HepG2 (cell line): ENCODE data around the gene METTL26. TPM values are rescaled to one million over a fixed set of nuclear protein-coding genes. Genes with fewer than 3 reads are reported as not detected.

Experiments
- ATRX ChIP-seq: sonication (generic); formaldehyde crosslinking; IDR thresholded peaks from 2 replicates; pipeline ENCODE4 v1.4.0; 2020; ENCODE audit warnings: missing genetic modification reagents, borderline replicate concordance
- CBX1 ChIP-seq: IDR thresholded peaks from one replicate; pipeline ENCODE4 v1.6.1; 2016; ENCODE audit warnings: antibody characterized with exemption, low read depth
- CCAR2 ChIP-seq: fragments of 200-400 bp; formaldehyde crosslinking; optimal IDR thresholded peaks from 2 replicates; pipeline ENCODE3; 2018; ENCODE audit warnings: low read depth, mild to moderate bottlenecking, low read length, moderate library complexity
- FLYWCH1 ChIP-seq: sonication (generic); formaldehyde crosslinking; IDR thresholded peaks from 2 replicates; pipeline ENCODE4 v1.8.1; 2023; ENCODE audit warnings: mild to moderate bottlenecking, missing genetic modification reagents
- FOXA3 ChIP-seq: IDR thresholded peaks from 2 replicates; pipeline ENCODE4 v1.6.1; 2016; ENCODE audit warnings: missing genetic modification reagents, missing compliant biosample characterization
- POLR2AphosphoS2 ChIP-seq: IDR thresholded peaks from 2 replicates; pipeline ENCODE4 v1.6.1; 2011; ENCODE audit warnings: low read depth, low read length, improper control_type of control experiment
- RNF2 ChIP-seq: fragments of 450-650 bp; conservative IDR thresholded peaks from 2 replicates; pipeline ENCODE4 v1.6.1; 2016; ENCODE audit warnings: low read depth
- RORA ChIP-seq: sonication (generic); formaldehyde crosslinking; IDR thresholded peaks from 2 replicates; pipeline ENCODE4 v1.5.0; 2020; ENCODE audit warnings: mild to moderate bottlenecking, missing genetic modification reagents, moderate library complexity
- YEATS4 ChIP-seq: sonication (generic); formaldehyde crosslinking; IDR thresholded peaks from 2 replicates; pipeline ENCODE4 v1.4.0; 2020; ENCODE audit warnings: missing genetic modification reagents, borderline replicate concordance
- ZMYM4 ChIP-seq: sonication (generic); formaldehyde crosslinking; IDR thresholded peaks from 2 replicates; pipeline ENCODE4 v1.8.1; 2023; ENCODE audit warnings: mild to moderate bottlenecking, missing genetic modification reagents
- ZNF224 ChIP-seq: sonication (generic); formaldehyde crosslinking; IDR thresholded peaks from 2 replicates; pipeline ENCODE4 v1.5.0; 2020; ENCODE audit warnings: mild to moderate bottlenecking, missing genetic modification reagents
- ZNF263 ChIP-seq: sonication (generic); formaldehyde crosslinking; IDR thresholded peaks from 2 replicates; pipeline ENCODE4 v1.4.0; 2020; ENCODE audit warnings: missing genetic modification reagents
- ZNF607 ChIP-seq: sonication (generic); formaldehyde crosslinking; IDR thresholded peaks from 2 replicates; pipeline ENCODE4 v1.5.1; 2020; ENCODE audit warnings: missing genetic modification reagents, mild to moderate bottlenecking, borderline replicate concordance
- ZNF619 ChIP-seq: sonication (generic); formaldehyde crosslinking; IDR thresholded peaks from 2 replicates; pipeline ENCODE4 v1.4.0; 2020; ENCODE audit warnings: mild to moderate bottlenecking, missing genetic modification reagents
- ZNF724P ChIP-seq: sonication (generic); formaldehyde crosslinking; IDR thresholded peaks from 2 replicates; pipeline ENCODE4 v1.8.0; 2022; ENCODE audit warnings: missing genetic modification reagents, borderline replicate concordance
- ZSCAN29 ChIP-seq: sonication (generic); formaldehyde crosslinking; conservative IDR thresholded peaks from 2 replicates; pipeline ENCODE4 v1.4.0; 2020; ENCODE audit warnings: mild to moderate bottlenecking, missing genetic modification reagents
- ZSCAN31 ChIP-seq: sonication (generic); formaldehyde crosslinking; IDR thresholded peaks from 2 replicates; pipeline ENCODE4 v1.5.0; 2020; ENCODE audit warnings: low read depth, mild to moderate bottlenecking, missing genetic modification reagents
- polyA plus RNA-seq, 8 experiments: library from polyadenylated mRNA; depleted of rRNA in 3 of 8; stranded (reverse) in 7 of 8; unstranded in 1 of 8; fragments of >200 nt; fragmentation: Illumina TruSeq in 4 of 8; extraction: Trizol in 4 of 8; gene quantifications; 2 replicates each; pipeline versions ENCODE4 v1.2.1 to v1.2.3, GENCODE V29; 2011 to 2016; ENCODE audit warnings: low read depth in 4 of 8, missing spikeins in 1 of 8, mixed read lengths in 1 of 8; ENCODE audit not compliant: insufficient read depth in 1 of 8
- total RNA-seq, 5 experiments: library from RNA; depleted of rRNA; stranded (reverse); fragments of >200 nt; fragmentation: Illumina TruSeq; extraction: Trizol; gene quantifications; 2 replicates each; pipeline ENCODE4 v1.2.3, GENCODE V29; 2016; ENCODE audit warnings: low read depth in 1 of 5
- TF ChIP-seq, protein P1 (sequence below): sonication (generic); formaldehyde crosslinking; IDR thresholded peaks from 2 replicates; pipeline ENCODE4 v1.4.0; 2020; ENCODE audit warnings: mild to moderate bottlenecking, missing genetic modification reagents
- TF ChIP-seq, protein P2 (sequence below): sonication (generic); formaldehyde crosslinking; conservative IDR thresholded peaks from 2 replicates; pipeline ENCODE4 v1.4.0; 2020; ENCODE audit warnings: missing genetic modification reagents
- TF ChIP-seq, protein P3 (sequence below): sonication (generic); formaldehyde crosslinking; IDR thresholded peaks from 2 replicates; pipeline ENCODE4 v1.5.1; 2020; ENCODE audit warnings: mild to moderate bottlenecking, missing genetic modification reagents, moderate library complexity
- TF ChIP-seq, protein P4 (sequence below): sonication (generic); formaldehyde crosslinking; conservative IDR thresholded peaks from 2 replicates; pipeline ENCODE4 v1.5.0; 2020; ENCODE audit warnings: missing genetic modification reagents

METTL26 gene
- total and polyA plus RNA-seq, 2 of the 13 experiments (the other 11 are each of a cell fraction or from before 2014, with no cell fraction given) = 65.5 to 70.1 TPM

DNA sequence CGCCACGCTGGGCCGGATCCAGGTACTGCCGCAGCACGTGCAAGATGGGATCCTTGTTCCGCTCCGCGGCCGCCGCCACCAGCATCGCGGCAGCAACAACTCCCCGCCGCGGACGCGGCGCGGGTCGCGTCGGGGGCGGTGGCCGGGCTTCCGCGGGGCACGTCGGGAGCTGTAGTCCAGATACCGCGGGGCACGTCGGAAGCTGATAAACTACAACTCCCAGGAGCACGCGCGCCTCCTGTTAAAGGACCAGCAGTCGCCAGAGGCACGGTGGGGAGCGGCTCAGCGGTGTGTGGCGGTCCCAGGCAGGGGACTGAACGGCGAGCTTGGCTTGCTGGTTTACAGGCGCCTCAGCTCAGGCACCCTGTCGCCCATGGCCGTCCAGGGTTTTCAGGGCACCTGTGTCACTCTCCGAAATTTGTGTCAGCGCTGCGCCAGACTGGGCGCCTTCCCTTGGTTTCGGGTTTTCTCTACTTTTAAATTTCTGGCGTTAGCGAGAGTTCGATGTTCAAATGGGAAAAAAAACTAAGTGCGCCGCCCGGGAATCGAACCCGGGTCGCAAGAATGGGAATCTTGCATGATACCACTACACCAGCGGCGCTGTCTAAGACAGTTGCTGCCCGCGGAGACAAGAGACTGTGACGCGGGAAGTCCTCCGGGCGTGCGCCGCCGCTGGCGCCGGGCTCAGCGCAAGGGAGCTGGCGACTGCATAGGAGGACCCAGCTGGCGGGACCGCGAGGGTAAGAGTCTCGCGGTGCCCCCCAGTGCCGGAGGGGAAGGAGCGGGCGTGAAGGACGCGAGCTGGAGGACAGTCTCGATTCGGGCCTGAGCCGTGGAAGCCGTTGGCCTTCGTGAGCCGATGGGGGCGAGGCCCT, at the start of gene METTL26 (continued):
- TF ChIP-seq, protein P1, sequence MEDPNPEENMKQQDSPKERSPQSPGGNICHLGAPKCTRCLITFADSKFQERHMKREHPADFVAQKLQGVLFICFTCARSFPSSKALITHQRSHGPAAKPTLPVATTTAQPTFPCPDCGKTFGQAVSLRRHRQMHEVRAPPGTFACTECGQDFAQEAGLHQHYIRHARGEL (CRISPR knock-in tag) = peak; percentile 15; the same call in 1 of the 2 replicates
- no peak for TF ChIP-seq ATRX (CRISPR knock-in tag)
- TF ChIP-seq ZNF263 (CRISPR knock-in tag) = peak; percentile 19
- TF ChIP-seq YEATS4 (CRISPR knock-in tag) = peak; percentile 95
- TF ChIP-seq ZNF724P = peak; percentile 93
- TF ChIP-seq, protein P2, sequence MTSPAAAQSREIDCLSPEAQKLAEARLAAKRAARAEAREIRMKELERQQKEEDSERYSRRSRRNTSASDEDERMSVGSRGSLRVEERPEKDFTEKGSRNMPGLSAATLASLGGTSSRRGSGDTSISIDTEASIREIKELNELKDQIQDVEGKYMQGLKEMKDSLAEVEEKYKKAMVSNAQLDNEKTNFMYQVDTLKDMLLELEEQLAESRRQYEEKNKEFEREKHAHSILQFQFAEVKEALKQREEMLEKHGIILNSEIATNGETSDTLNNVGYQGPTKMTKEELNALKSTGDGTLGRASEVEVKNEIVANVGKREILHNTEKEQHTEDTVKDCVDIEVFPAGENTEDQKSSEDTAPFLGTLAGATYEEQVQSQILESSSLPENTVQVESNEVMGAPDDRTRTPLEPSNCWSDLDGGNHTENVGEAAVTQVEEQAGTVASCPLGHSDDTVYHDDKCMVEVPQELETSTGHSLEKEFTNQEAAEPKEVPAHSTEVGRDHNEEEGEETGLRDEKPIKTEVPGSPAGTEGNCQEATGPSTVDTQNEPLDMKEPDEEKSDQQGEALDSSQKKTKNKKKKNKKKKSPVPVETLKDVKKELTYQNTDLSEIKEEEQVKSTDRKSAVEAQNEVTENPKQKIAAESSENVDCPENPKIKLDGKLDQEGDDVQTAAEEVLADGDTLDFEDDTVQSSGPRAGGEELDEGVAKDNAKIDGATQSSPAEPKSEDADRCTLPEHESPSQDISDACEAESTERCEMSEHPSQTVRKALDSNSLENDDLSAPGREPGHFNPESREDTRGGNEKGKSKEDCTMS (CRISPR knock-in tag) = no peak
- no peak for TF ChIP-seq RORA (CRISPR knock-in tag)
- no peak for TF ChIP-seq CCAR2
- TF ChIP-seq, protein P3, sequence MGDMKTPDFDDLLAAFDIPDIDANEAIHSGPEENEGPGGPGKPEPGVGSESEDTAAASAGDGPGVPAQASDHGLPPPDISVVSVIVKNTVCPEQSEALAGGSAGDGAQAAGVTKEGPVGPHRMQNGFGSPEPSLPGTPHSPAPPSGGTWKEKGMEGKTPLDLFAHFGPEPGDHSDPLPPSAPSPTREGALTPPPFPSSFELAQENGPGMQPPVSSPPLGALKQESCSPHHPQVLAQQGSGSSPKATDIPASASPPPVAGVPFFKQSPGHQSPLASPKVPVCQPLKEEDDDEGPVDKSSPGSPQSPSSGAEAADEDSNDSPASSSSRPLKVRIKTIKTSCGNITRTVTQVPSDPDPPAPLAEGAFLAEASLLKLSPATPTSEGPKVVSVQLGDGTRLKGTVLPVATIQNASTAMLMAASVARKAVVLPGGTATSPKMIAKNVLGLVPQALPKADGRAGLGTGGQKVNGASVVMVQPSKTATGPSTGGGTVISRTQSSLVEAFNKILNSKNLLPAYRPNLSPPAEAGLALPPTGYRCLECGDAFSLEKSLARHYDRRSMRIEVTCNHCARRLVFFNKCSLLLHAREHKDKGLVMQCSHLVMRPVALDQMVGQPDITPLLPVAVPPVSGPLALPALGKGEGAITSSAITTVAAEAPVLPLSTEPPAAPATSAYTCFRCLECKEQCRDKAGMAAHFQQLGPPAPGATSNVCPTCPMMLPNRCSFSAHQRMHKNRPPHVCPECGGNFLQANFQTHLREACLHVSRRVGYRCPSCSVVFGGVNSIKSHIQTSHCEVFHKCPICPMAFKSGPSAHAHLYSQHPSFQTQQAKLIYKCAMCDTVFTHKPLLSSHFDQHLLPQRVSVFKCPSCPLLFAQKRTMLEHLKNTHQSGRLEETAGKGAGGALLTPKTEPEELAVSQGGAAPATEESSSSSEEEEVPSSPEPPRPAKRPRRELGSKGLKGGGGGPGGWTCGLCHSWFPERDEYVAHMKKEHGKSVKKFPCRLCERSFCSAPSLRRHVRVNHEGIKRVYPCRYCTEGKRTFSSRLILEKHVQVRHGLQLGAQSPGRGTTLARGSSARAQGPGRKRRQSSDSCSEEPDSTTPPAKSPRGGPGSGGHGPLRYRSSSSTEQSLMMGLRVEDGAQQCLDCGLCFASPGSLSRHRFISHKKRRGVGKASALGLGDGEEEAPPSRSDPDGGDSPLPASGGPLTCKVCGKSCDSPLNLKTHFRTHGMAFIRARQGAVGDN (CRISPR knock-in tag) = peak; percentile 93
- TF ChIP-seq CBX1 = peak; percentile 57
- TF ChIP-seq ZNF619 (CRISPR knock-in tag) = no peak
- TF ChIP-seq ZNF224 (CRISPR knock-in tag) = peak; percentile 86; the same call in 1 of the 2 replicates
- TF ChIP-seq, protein P4, sequence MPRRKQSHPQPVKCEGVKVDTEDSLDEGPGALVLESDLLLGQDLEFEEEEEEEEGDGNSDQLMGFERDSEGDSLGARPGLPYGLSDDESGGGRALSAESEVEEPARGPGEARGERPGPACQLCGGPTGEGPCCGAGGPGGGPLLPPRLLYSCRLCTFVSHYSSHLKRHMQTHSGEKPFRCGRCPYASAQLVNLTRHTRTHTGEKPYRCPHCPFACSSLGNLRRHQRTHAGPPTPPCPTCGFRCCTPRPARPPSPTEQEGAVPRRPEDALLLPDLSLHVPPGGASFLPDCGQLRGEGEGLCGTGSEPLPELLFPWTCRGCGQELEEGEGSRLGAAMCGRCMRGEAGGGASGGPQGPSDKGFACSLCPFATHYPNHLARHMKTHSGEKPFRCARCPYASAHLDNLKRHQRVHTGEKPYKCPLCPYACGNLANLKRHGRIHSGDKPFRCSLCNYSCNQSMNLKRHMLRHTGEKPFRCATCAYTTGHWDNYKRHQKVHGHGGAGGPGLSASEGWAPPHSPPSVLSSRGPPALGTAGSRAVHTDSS (CRISPR knock-in tag) = 0 out of 2 replicates have a peak, but pooled peaks have one; percentile 16
- no peak for TF ChIP-seq POLR2AphosphoS2
- no peak for TF ChIP-seq ZMYM4 (CRISPR knock-in tag)
- TF ChIP-seq ZSCAN29 = no peak; the same call in 1 of the 2 replicates
- TF ChIP-seq FOXA3 (CRISPR knock-in tag) = peak; percentile 50
- TF ChIP-seq ZNF607 (CRISPR knock-in tag) = peak; percentile 65; the same call in 1 of the 2 replicates
- no peak for TF ChIP-seq FLYWCH1 (CRISPR knock-in tag)
- peak; percentile 85; the same call in 1 of the 2 replicates for TF ChIP-seq RNF2
- peak; percentile 13 for TF ChIP-seq ZSCAN31
